NCI-H2081 (cell line): ENCODE results near the gene UBR1.
"Not testable (repeated sequence)": the region's sequence is repeated elsewhere in the genome, so short reads cannot be mapped to it uniquely, and the experiment has no call there.

Source experiments
- DNase-seq, 2 experiments: peaks; one replicate each; lab custom pipeline; 2025; lab: John Stamatoyannopoulos, UW

The UBR1 gene

GRCh38 chr15:42974202-42974862 is 131.5 kb downstream of the UBR1 start:
- DNase-seq = no peak

- DNase-seq = no peak
Measured at GRCh38 chr15:42973114-42973513, 132.7 kb downstream of the UBR1 start.

- no peak for DNase-seq
Measured at GRCh38 chr15:42971830-42972229, 134.0 kb downstream of the UBR1 start.

- DNase-seq = no peak
Measured at GRCh38 chr15:42964476-42964875, 141.4 kb downstream of the UBR1 start.

GRCh38 chr15:42955518-42955917 is 150.3 kb downstream of the UBR1 start:
- no peak for DNase-seq

- DNase-seq = no peak
Measured at GRCh38 chr15:42954291-42954690, 151.5 kb downstream of the UBR1 start.

- DNase-seq = not testable (repeated sequence)
Measured at GRCh38 chr15:42948898-42949297, 156.9 kb downstream of the UBR1 start.

- DNase-seq = no peak
Measured at GRCh38 chr15:42940527-42940926, 165.3 kb downstream of the UBR1 start.

- DNase-seq = no peak
Measured at GRCh38 chr15:42939841-42940240, 166.0 kb downstream of the UBR1 start.

GRCh38 chr15:42937143-42937542 is 168.7 kb downstream of the UBR1 start:
- no peak for DNase-seq

- DNase-seq = no peak
Measured at GRCh38 chr15:42933886-42934667, 171.8 kb downstream of the UBR1 start.

GRCh38 chr15:42932833-42933515 is 172.9 kb downstream of the UBR1 start:
- DNase-seq = no peak

- no peak for DNase-seq
Measured at GRCh38 chr15:42931702-42932486, 173.9 kb downstream of the UBR1 start.

- DNase-seq = no peak
Measured at GRCh38 chr15:42929306-42929848, 176.5 kb downstream of the UBR1 start.

- peak in 1 of 2 experiments; percentile 18 for DNase-seq
Measured at GRCh38 chr15:42921342-42921731, 184.5 kb downstream of the UBR1 start.

GRCh38 chr15:42920519-42921341 is 185.1 kb downstream of the UBR1 start, which contains the start of gene TTBK2:
Gene TTBK2 (minus strand): TSS chr15:42920778. CDS start chr15:42878617, 42,161 bp downstream.
- peak; percentile 98 to 99 for DNase-seq

- peak in 1 of 2 experiments; percentile 26 for DNase-seq
Measured at GRCh38 chr15:42919799-42920518, 185.9 kb downstream of the UBR1 start.

- no peak for DNase-seq
Measured at GRCh38 chr15:42919308-42919707, 186.5 kb downstream of the UBR1 start.

- DNase-seq = no peak
Measured at GRCh38 chr15:42918047-42918446, 187.8 kb downstream of the UBR1 start.

- no peak for DNase-seq
Measured at GRCh38 chr15:42915654-42916315, 190.1 kb downstream of the UBR1 start.
